Measurements from ENCODE around the gene CHP2.

Gene CHP2

DNA sequence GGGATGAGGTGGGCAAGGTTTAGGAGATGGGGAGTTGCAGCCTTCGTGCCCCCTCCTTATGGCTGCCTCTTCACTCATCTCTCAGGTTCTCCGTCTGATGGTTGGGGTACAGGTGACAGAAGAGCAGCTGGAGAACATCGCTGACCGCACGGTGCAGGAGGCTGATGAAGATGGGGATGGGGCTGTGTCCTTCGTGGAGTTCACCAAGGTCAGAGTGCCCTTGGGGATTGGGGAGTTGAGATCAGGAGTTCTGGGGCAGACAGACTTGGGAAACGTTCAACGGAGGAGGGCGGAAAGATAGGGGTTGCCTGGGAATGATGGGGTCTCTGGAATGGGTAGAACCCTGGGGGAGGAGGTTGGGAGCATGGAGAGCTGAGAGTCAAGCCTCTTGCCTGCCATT, 2.3 kb downstream of the CHP2 start:
- Histone ChIP-seq H3K4me2 (ENCODE audit: low read length) (no peak overlapping the region), H2AFZ (ENCODE audit: low read depth, low read length) (no peak overlapping the region), H3K27me3 (ENCODE audit: low read depth, low read length) (0 out of 2 replicates have a peak, but pooled peaks cover 4% of the 10 kb centered on the region), H3K9me3 (ENCODE audit: insufficient read depth, low read length) (no peaks in the 10 kb centered on the region), H4K20me1 (ENCODE audit: insufficient read depth, low read length) (no peaks in the 10 kb centered on the region), H3K27ac (ENCODE audit: low read length) (no peak overlapping the region), H3K36me3 (replicated peaks; ENCODE audit: low read depth, low read length) (no peaks in the 10 kb centered on the region), H3K4me3 (ENCODE audit: low read length) (no peak overlapping the region), H3K79me2 (ENCODE audit: low read length) (no peaks in the 10 kb centered on the region), H3K9ac (ENCODE audit: low read length) (no peak overlapping the region), H3K4me1 (ENCODE audit: low read length) (no peaks in the 10 kb centered on the region)
- TF ChIP-seq, protein P1, sequence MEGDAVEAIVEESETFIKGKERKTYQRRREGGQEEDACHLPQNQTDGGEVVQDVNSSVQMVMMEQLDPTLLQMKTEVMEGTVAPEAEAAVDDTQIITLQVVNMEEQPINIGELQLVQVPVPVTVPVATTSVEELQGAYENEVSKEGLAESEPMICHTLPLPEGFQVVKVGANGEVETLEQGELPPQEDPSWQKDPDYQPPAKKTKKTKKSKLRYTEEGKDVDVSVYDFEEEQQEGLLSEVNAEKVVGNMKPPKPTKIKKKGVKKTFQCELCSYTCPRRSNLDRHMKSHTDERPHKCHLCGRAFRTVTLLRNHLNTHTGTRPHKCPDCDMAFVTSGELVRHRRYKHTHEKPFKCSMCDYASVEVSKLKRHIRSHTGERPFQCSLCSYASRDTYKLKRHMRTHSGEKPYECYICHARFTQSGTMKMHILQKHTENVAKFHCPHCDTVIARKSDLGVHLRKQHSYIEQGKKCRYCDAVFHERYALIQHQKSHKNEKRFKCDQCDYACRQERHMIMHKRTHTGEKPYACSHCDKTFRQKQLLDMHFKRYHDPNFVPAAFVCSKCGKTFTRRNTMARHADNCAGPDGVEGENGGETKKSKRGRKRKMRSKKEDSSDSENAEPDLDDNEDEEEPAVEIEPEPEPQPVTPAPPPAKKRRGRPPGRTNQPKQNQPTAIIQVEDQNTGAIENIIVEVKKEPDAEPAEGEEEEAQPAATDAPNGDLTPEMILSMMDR (IDR thresholded peaks at IDR 0.05; ENCODE audit: low read depth, low read length) = no peak
- TF ChIP-seq EZH2phosphoT487 (IDR thresholded peaks at IDR 0.05; ENCODE audit: low read depth) = no peak

DNA sequence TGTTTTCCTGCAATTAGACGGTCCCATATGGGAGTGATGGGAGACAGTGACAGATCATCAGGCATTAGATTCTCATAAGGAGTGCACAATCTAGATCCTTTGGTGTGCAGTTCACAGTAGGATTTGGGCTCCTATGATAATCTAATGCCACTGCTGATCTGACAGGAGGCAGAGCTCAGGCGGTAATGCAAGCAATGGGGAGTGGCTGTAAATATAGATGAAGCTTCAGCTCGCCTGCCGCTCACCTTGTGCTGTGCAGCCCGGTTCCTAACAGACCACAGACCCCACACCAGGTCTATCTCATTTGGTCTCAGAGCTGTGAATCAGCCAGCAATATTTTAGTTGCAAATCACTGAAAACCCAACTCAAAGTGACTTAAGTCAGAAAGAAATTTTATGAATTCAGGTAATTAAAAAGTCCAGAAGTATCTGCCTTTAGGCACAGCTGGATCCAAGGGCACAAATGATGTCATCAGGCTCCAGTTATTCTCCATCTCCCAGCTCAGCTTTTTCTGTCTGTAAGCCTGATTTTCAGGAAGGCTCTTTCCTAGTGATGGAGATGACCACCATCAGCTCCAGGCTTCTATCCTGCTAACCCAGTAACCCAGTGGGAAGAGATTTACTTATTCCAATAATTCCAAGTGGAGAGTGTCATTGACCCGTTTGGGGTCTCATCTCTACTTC, 3.3 kb downstream of the CHP2 start:
- H3K4me1 ChIP-seq (ENCODE audit: low read length) = no peaks in the 10 kb centered on the region
- no peak overlapping the region for H3K9ac ChIP-seq (ENCODE audit: low read length)
- H3K4me3 ChIP-seq (ENCODE audit: low read length) = no peak overlapping the region
- TF ChIP-seq, protein P1 (IDR thresholded peaks at IDR 0.05; ENCODE audit: low read depth, low read length) = no peak
- TF ChIP-seq EZH2phosphoT487 (IDR thresholded peaks at IDR 0.05; ENCODE audit: low read depth) = no peak
- no peaks in the 10 kb centered on the region for H3K36me3 ChIP-seq (replicated peaks; ENCODE audit: low read depth, low read length)
- H3K9me3 ChIP-seq (ENCODE audit: insufficient read depth, low read length) = no peaks in the 10 kb centered on the region
- H2AFZ ChIP-seq (ENCODE audit: low read depth, low read length) = no peak overlapping the region
- H3K4me2 ChIP-seq (ENCODE audit: low read length) = no peak overlapping the region
- no peaks in the 10 kb centered on the region for H4K20me1 ChIP-seq (ENCODE audit: insufficient read depth, low read length)
- H3K27ac ChIP-seq (ENCODE audit: low read length) = no peak overlapping the region
- no peaks in the 10 kb centered on the region for H3K79me2 ChIP-seq (ENCODE audit: low read length)
- H3K27me3 ChIP-seq (ENCODE audit: low read depth, low read length) = 0 out of 2 replicates have a peak, but pooled peaks cover 4% of the 10 kb centered on the region

- H3K36me3 ChIP-seq (replicated peaks; ENCODE audit: low read depth, low read length) = no peaks in the 10 kb centered on the region
- no peaks in the 10 kb centered on the region for H3K9me3 ChIP-seq (ENCODE audit: insufficient read depth, low read length)
- TF ChIP-seq, protein P1 (IDR thresholded peaks at IDR 0.05; ENCODE audit: low read depth, low read length) = no peak
- TF ChIP-seq EZH2phosphoT487 (IDR thresholded peaks at IDR 0.05; ENCODE audit: low read depth) = no peak
- no peak overlapping the region for H3K9ac ChIP-seq (ENCODE audit: low read length)
- H3K4me1 ChIP-seq (ENCODE audit: low read length) = no peaks in the 10 kb centered on the region
- H4K20me1 ChIP-seq (ENCODE audit: insufficient read depth, low read length) = no peaks in the 10 kb centered on the region
- H3K79me2 ChIP-seq (ENCODE audit: low read length) = no peaks in the 10 kb centered on the region
- no peak overlapping the region for H3K27ac ChIP-seq (ENCODE audit: low read length)
- no peak overlapping the region for H3K4me3 ChIP-seq (ENCODE audit: low read length)
- H2AFZ ChIP-seq (ENCODE audit: low read depth, low read length) = no peak overlapping the region
- H3K4me2 ChIP-seq (ENCODE audit: low read length) = no peak overlapping the region
- no peaks in the 10 kb centered on the region for H3K27me3 ChIP-seq (ENCODE audit: low read depth, low read length)
Measured at GRCh38 chr16:23765933-23766332, 11.1 kb downstream of the CHP2 start.

DNA sequence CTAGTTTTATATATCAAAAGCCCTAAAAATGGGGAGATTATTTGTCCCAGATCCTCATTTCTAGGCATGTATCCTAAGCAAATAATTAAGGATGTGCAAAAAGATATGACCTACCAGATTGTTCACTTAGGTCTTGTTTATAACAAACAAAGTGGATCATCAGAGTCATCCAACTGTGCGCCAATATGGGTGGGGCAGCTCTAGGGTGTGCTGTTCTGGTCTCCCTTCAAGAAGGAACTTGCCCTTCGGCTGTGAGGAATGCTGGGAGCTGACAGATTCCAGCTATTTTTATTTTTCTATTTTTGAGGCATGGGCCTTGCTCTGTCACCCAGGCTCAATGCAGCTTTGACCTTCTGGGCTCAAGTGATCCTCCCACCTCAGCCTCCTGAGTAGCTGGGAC, 13.8 kb downstream of the CHP2 start:
- Histone ChIP-seq H3K27me3 (ENCODE audit: low read depth, low read length) (peaks cover 7% of the 10 kb centered on the region), H4K20me1 (ENCODE audit: insufficient read depth, low read length) (no peaks in the 10 kb centered on the region), H3K79me2 (ENCODE audit: low read length) (no peaks in the 10 kb centered on the region), H2AFZ (ENCODE audit: low read depth, low read length) (no peak overlapping the region), H3K36me3 (replicated peaks; ENCODE audit: low read depth, low read length) (no peaks in the 10 kb centered on the region), H3K4me1 (ENCODE audit: low read length) (peaks cover 11% of the 10 kb centered on the region), H3K4me3 (ENCODE audit: low read length) (no peak overlapping the region), H3K4me2 (ENCODE audit: low read length) (no peak overlapping the region), H3K27ac (ENCODE audit: low read length) (no peak overlapping the region), H3K9me3 (ENCODE audit: insufficient read depth, low read length) (no peaks in the 10 kb centered on the region), H3K9ac (ENCODE audit: low read length) (no peak overlapping the region)
- TF ChIP-seq, protein P1 (IDR thresholded peaks at IDR 0.05; ENCODE audit: low read depth, low read length) = no peak
- no peak for TF ChIP-seq EZH2phosphoT487 (IDR thresholded peaks at IDR 0.05; ENCODE audit: low read depth)
